ENCODE data around the gene TTC34.

Gene TTC34

GRCh38 chr1:2587860-2588571 lies 213.5 kb downstream of the TTC34 start:
- no peak overlapping the region for H3K4me3 ChIP-seq (ENCODE audit: low read length)
- no peak for TF ChIP-seq ZNF274 (IDR thresholded peaks at IDR 0.05; ENCODE audit: low read depth, low read length)

- H3K4me3 ChIP-seq (ENCODE audit: low read length), result peak overlapping the region; percentile 67; the same call in 1 of the 2 replicates
- no peak for TF ChIP-seq ZNF274 (IDR thresholded peaks at IDR 0.05; ENCODE audit: low read depth, low read length)
Measured at GRCh38 chr1:2587071-2587859, 214.2 kb downstream of the TTC34 start.

GRCh38 chr1:2586154-2587070 lies 215.1 kb downstream of the TTC34 start, which contains the start of gene PRXL2B:
TSS of gene PRXL2B (plus strand) at chr1:2586777. CDS start at chr1:2586886, 109 bp downstream.
- H3K4me3 ChIP-seq (ENCODE audit: low read length), result peak within 1 kb of the TSS; percentile 82
- no peak for TF ChIP-seq ZNF274 (IDR thresholded peaks at IDR 0.05; ENCODE audit: low read depth, low read length)

All from GM08714 (cell line).